ENCODE measurements around the gene OSBPL6.

- no peak for TF ChIP-seq EZH2 (IDR thresholded peaks at IDR 0.05)
- TF ChIP-seq POLR2AphosphoS5 (IDR thresholded peaks at IDR 0.05; ENCODE audit: borderline replicate concordance, low read depth, low read length): peak; percentile 24; the same call in 1 of the 2 replicates
- no peak for TF ChIP-seq FOXP2 (optimal IDR thresholded peaks at IDR 0.05; ENCODE audit: control extremely low read depth, extremely low read length, insufficient read depth)
Observed at GRCh38 chr2:178277741-178278197, 83.5 kb downstream of the OSBPL6 start.

Measured in SK-N-MC (cell line).